HUES48 (cell line): ENCODE data around the gene GTF2A2.
"Not testable (repeated sequence)": the region's sequence is repeated elsewhere in the genome, so short reads cannot be mapped to it uniquely, and the experiment has no call there.

Source experiments
- H3K27ac ChIP-seq: one replicate; pipeline ENCODE4 v1.7.0; 2013; ENCODE audit warnings: low read depth, low read length, inconsistent platforms
- H3K27me3 ChIP-seq: 2 replicates; pipeline ENCODE4 v1.6.1; 2013; ENCODE audit warnings: mild to moderate bottlenecking, low read length; ENCODE audit not compliant: control insufficient read depth, insufficient read depth
- H3K36me3 ChIP-seq: 2 replicates; pipeline ENCODE4 v1.6.1; 2013; ENCODE audit warnings: low read length; ENCODE audit not compliant: control insufficient read depth, insufficient read depth
- H3K4me1 ChIP-seq: 2 replicates; pipeline ENCODE4 v1.6.1; 2013; ENCODE audit warnings: mild to moderate bottlenecking, low read length; ENCODE audit not compliant: control insufficient read depth, insufficient read depth
- H3K4me3 ChIP-seq: 2 replicates; pipeline ENCODE4 v1.5.1; 2013; ENCODE audit warnings: mild to moderate bottlenecking, low read depth, low read length
- H3K9ac ChIP-seq: 2 replicates; pipeline ENCODE4 v1.6.1; 2013; ENCODE audit warnings: mild to moderate bottlenecking, low read depth, low read length, moderate library complexity
- H3K9me3 ChIP-seq: 2 replicates; pipeline ENCODE4 v1.6.1; 2013; ENCODE audit warnings: low read length; ENCODE audit not compliant: control insufficient read depth, insufficient read depth

GTF2A2 gene

GRCh38 chr15:59668556-59668955, 11.2 kb upstream of the GTF2A2 start:
- Histone ChIP-seq H3K4me3 (no peak overlapping the region), H3K27me3 (no peaks in the 10 kb centered on the region), H3K36me3 (peaks cover 81% of the 10 kb centered on the region), H3K9me3 (no peaks in the 10 kb centered on the region), H3K27ac (no peak overlapping the region), H3K9ac (no peak overlapping the region), H3K4me1 (no peaks in the 10 kb centered on the region)

DNA sequence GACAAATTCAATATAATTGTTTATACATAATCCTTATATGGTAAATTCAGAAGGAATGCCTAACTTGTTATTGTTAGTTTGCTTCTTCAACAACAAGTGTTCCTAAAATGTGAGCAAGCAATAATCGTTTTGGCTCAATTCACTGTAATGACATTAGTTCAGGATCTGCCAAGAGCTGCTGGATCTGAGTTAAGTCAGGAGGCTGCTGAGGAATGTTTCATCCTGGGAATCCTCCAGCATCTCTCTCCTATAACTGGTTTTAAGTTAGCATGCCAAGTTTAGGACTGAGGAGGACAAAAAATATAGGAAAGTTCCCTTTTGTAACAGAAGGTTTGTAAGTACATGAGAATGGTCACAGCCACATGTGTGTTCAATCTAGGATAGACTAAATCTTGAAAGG, 4.9 kb upstream of the GTF2A2 start:
- no peaks in the 10 kb centered on the region for H3K9me3 ChIP-seq
- H3K27me3 ChIP-seq: no peaks in the 10 kb centered on the region
- H3K9ac ChIP-seq: no peak overlapping the region
- H3K4me3 ChIP-seq: no peak overlapping the region
- no peak overlapping the region for H3K27ac ChIP-seq
- no peaks in the 10 kb centered on the region for H3K4me1 ChIP-seq
- peaks cover 54% of the 10 kb centered on the region for H3K36me3 ChIP-seq

DNA sequence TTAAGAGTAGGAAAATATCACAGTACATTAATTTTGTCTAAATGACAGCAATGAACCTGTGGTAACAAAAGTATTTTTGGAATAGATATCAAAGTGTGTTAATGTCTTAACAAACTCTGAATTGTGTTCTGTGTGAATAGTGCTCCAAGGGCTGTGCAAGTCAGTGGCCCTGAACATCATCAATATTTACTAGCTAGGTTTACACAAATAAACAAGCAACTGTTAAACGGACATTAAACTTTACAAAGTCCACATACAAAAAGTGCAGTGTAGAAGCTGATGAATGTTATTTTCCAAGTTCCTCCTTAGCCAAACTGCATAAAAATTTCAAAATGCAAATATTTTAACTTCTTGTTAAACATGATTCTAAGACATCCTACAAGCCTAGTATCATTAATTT, 2.1 kb upstream of the GTF2A2 start:
- no peak overlapping the region for H3K4me3 ChIP-seq
- no peak overlapping the region for H3K9ac ChIP-seq
- H3K27me3 ChIP-seq: no peaks in the 10 kb centered on the region
- H3K4me1 ChIP-seq: peaks cover 8% of the 10 kb centered on the region; the same call in 1 of the 2 replicates
- no peak overlapping the region for H3K27ac ChIP-seq
- H3K36me3 ChIP-seq: peaks cover 40% of the 10 kb centered on the region
- no peaks in the 10 kb centered on the region for H3K9me3 ChIP-seq

DNA sequence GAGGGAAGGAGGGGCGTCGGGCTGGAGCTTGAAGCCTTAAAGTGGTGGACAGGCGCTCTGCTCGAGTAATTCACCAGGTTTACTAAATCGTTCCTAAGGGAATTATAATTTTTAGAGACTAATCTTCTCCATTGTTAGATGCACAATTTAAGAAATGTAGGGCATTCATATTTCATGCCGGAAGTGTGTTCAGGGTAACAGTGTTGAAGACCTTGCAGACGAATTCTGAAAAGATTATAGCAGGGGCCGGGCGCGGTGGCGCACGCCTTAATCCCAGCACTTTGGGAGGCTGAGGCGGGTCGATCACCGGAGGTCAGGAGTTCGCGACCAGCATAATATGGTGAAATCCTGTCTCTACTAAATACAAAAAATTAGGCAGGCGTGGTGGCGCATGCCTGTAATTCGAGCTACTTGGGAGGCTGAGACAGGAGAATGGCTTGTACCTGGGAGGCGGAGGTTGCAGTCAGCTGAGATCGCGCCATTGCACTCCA, 365 bp upstream of the GTF2A2 start:
- Histone ChIP-seq H3K4me3 (peak overlapping the region; percentile 97), H3K36me3 (peaks cover 36% of the 10 kb centered on the region), H3K27ac (peak overlapping the region; percentile 61), H3K9me3 (no peaks in the 10 kb centered on the region), H3K4me1 (peaks cover 8% of the 10 kb centered on the region; the same call in 1 of the 2 replicates), H3K27me3 (no peaks in the 10 kb centered on the region), H3K9ac (no peak overlapping the region)

GRCh38 chr15:59654046-59654445, 3.3 kb downstream of the GTF2A2 start:
- Histone ChIP-seq H3K9ac (no peak overlapping the region), H3K36me3 (peaks cover 50% of the 10 kb centered on the region), H3K4me1 (peaks cover 8% of the 10 kb centered on the region; the same call in 1 of the 2 replicates), H3K27me3 (no peaks in the 10 kb centered on the region), H3K4me3 (no peak overlapping the region), H3K27ac (no peak overlapping the region), H3K9me3 (no peaks in the 10 kb centered on the region)

DNA sequence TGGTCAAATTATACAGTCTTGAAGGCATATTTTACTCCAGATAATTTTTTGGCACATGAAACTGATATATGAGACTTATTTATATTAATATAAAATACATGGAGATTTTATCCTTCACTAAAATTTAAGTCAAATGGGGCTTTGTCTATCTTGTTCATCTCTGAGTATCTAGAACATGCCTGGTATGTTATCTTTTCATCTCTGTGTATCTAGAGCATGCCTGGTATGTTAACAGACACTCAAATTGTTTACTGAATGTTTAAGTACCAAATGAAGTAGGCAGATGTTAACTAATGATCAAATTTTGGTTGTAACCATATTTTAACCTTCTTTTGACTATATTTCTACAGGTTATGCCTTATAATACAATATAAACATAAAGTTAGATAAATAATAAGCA, 7.7 kb downstream of the GTF2A2 start:
- Histone ChIP-seq H3K9me3 (no peaks in the 10 kb centered on the region), H3K9ac (no peak overlapping the region), H3K27ac (no peak overlapping the region), H3K4me3 (no peak overlapping the region), H3K27me3 (no peaks in the 10 kb centered on the region), H3K36me3 (peaks cover 84% of the 10 kb centered on the region), H3K4me1 (no peaks in the 10 kb centered on the region)

- Histone ChIP-seq H3K27me3 (no peaks in the 10 kb centered on the region), H3K4me1 (no peaks in the 10 kb centered on the region), H3K27ac (no peak overlapping the region), H3K9me3 (no peaks in the 10 kb centered on the region), H3K9ac (no peak overlapping the region), H3K4me3 (no peak overlapping the region), H3K36me3 (peaks cover 71% of the 10 kb centered on the region)
Measured at GRCh38 chr15:59647085-59647484, 10.2 kb downstream of the GTF2A2 start.

- no peaks in the 10 kb centered on the region for H3K27me3 ChIP-seq
- H3K4me3 ChIP-seq: no peak overlapping the region
- H3K4me1 ChIP-seq: no peaks in the 10 kb centered on the region
- H3K9me3 ChIP-seq: no peaks in the 10 kb centered on the region
- H3K36me3 ChIP-seq: peaks cover 71% of the 10 kb centered on the region
- no peak overlapping the region for H3K9ac ChIP-seq
- H3K27ac ChIP-seq: no peak overlapping the region
Measured at GRCh38 chr15:59646277-59646676, 11.0 kb downstream of the GTF2A2 start.

DNA sequence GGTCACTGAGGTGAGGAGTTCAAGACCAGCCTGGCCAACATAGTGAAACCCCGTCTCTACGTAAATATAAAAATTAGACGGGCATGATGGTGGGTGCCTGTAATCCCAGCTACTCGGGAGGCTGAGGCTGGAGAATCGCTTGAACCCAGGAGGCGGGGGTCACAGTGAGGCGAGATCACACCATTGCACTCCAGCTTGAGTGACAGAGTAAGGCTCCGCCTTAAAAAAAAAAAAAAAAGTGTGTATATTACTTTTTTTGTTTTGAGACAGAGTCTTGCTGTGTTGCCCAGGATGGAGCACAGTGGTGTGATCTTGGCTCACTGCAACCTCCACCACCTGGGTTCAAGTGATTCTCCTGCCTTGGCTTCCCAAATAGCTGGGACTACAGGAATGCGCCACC, 11.5 kb downstream of the GTF2A2 start:
- H3K27me3 ChIP-seq, H3K9ac ChIP-seq, H3K4me3 ChIP-seq, H3K27ac ChIP-seq, H3K9me3 ChIP-seq, H3K4me1 ChIP-seq: not testable (repeated sequence)
- H3K36me3 ChIP-seq: peaks cover 70% of the 10 kb centered on the region

DNA sequence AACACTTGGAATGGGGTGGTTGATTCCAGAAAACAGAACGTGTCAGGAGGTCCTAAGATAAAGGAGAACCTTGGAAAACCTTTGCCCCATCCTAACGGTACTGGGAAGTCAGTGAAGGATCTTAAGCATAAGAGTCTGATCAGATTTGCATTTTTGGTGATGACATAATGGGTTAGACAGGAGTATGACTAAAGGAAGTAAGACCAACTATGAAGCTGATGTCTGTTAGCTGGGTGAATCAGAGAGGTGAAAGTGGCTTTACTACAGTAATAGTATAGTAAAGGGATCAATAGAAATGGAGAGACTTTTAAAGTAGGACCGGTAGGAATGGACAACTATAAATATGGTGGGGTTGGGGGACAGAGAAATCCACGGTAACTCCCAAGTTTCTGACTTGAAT, 12.6 kb downstream of the GTF2A2 start:
- Histone ChIP-seq H3K36me3 (peaks cover 70% of the 10 kb centered on the region), H3K27me3 (no peaks in the 10 kb centered on the region), H3K4me3 (no peak overlapping the region), H3K9ac (no peak overlapping the region), H3K9me3 (no peaks in the 10 kb centered on the region), H3K27ac (no peak overlapping the region), H3K4me1 (no peaks in the 10 kb centered on the region)

DNA sequence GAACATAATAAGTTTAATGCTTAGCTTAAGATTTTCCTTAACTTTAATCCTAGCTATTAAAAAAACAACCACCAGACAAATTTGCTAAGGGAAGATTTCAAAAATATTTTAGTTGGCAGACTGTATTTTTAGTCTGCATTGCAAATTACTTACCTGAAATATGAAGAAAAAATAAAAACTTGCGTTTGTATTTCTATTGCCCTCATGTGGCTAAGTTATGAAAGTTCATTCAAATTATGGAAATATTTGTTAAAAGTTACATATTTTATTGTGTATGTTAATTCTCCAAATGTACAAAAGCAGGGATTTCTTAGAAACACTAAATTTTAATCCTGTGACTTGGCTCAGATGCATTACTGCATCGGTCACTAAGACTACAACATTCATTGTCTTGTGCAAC, 15.0 kb downstream of the GTF2A2 start:
- H3K9ac ChIP-seq: no peak overlapping the region
- H3K9me3 ChIP-seq: no peaks in the 10 kb centered on the region
- no peak overlapping the region for H3K27ac ChIP-seq
- H3K36me3 ChIP-seq: peaks cover 71% of the 10 kb centered on the region
- H3K4me1 ChIP-seq: no peaks in the 10 kb centered on the region
- no peak overlapping the region for H3K4me3 ChIP-seq
- no peaks in the 10 kb centered on the region for H3K27me3 ChIP-seq

DNA sequence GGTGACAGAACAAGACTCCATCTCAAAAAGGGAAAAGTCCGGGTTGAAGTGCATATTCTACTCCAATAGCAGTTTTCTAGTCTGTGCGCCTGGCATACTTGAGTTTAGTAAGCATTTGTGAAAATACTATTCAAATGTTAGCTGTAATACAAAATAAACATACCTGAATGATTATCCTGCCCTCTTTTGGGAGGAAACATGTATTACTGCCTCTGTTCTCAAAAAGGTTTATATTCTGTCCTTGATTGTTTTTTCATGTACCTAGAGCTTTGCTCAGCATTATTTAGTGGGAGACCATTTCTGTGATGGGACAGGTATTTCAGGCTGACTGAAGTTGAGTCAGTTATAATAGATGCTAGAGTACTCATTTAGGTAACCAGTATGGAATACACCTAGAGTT, 19.8 kb downstream of the GTF2A2 start:
- not testable (repeated sequence) for H3K27ac ChIP-seq

More for the DNA sequence above, 19.8 kb downstream of the GTF2A2 start:
- H3K9me3 ChIP-seq, H3K27me3 ChIP-seq, H3K4me1 ChIP-seq, H3K9ac ChIP-seq, H3K4me3 ChIP-seq: not testable (repeated sequence)
- H3K36me3 ChIP-seq: peaks cover 39% of the 10 kb centered on the region
